Fibroblast of pulmonary artery (primary cell): ENCODE measurements around the gene NUMB.

Source experiments
- DNase-seq: peaks from one replicate; pipeline ENCODE4 v3.0.0-alpha.2; 2010; ENCODE audit warnings: low read depth
- H3K4me3 ChIP-seq: replicated peaks from 2 replicates; pipeline ENCODE4 v1.5.1; 2011; ENCODE audit warnings: low read depth, mild to moderate bottlenecking, control low read depth, low read length, moderate library complexity
- CTCF ChIP-seq: IDR thresholded peaks from 2 replicates; pipeline ENCODE4 v1.5.1; 2011; ENCODE audit warnings: mild to moderate bottlenecking, control low read depth, low read length, inconsistent platforms; ENCODE audit errors: missing control alignments

Gene NUMB

GRCh38 chr14:73249108-73249507 is 209.2 kb downstream of the NUMB start:
- DNase-seq, result no peak
- H3K4me3 ChIP-seq, result no peak overlapping the region
- TF ChIP-seq CTCF, result no peak

GRCh38 chr14:73248108-73248868 is 210.1 kb downstream of the NUMB start:
- TF ChIP-seq CTCF, result no peak
- DNase-seq, result peak; percentile 38
- no peak overlapping the region for H3K4me3 ChIP-seq

- no peak for DNase-seq
- peak overlapping the region; percentile 59 for H3K4me3 ChIP-seq
Measured at GRCh38 chr14:73246387-73247150, 211.8 kb downstream of the NUMB start.

GRCh38 chr14:73245480-73246325 is 212.6 kb downstream of the NUMB start:
- DNase-seq, result peak; percentile 51
- TF ChIP-seq CTCF, result no peak
- H3K4me3 ChIP-seq, result peak overlapping the region; percentile 59

More at GRCh38 chr14:73246387-73247150, 211.8 kb downstream of the NUMB start:
- TF ChIP-seq CTCF, result no peak

GRCh38 chr14:73244541-73245290 is 213.6 kb downstream of the NUMB start:
- H3K4me3 ChIP-seq, result peak overlapping the region; percentile 59
- no peak for DNase-seq
- no peak for TF ChIP-seq CTCF

GRCh38 chr14:73243748-73244147 is 214.6 kb downstream of the NUMB start:
- H3K4me3 ChIP-seq, result no peak overlapping the region
- no peak for DNase-seq
- no peak for TF ChIP-seq CTCF
